ENCODE data around the gene PCSK6.
"Not testable (repeated sequence)": the region's sequence is repeated elsewhere in the genome, so short reads cannot be mapped to it uniquely, and the experiment has no call there.

PCSK6 gene

GRCh38 chr15:101376615-101377395, 112.7 kb downstream of the PCSK6 start:
- no peak for TF ChIP-seq CTCF (IDR thresholded peaks at IDR 0.05; ENCODE audit: low read depth, low read length)
- DNase-seq (ENCODE audit: low read depth in 2 of 2), result no peak
- no peak overlapping the region for H3K4me3 ChIP-seq (replicated peaks in 1 of 2; ENCODE audit: low read depth in 2 of 2, low read length in 2 of 2)

- DNase-seq (ENCODE audit: low read depth in 2 of 2); H3K4me3 ChIP-seq (replicated peaks in 1 of 2; ENCODE audit: low read depth in 2 of 2, low read length in 2 of 2): not testable (repeated sequence)
Measured at GRCh38 chr15:101375006-101375405, 114.5 kb downstream of the PCSK6 start.

- no peak for TF ChIP-seq CTCF (IDR thresholded peaks at IDR 0.05; ENCODE audit: low read depth, low read length)
- DNase-seq (ENCODE audit: low read depth in 2 of 2), result no peak
Measured at GRCh38 chr15:101374326-101374725, 115.2 kb downstream of the PCSK6 start.

GRCh38 chr15:101373577-101373976, 115.9 kb downstream of the PCSK6 start:
- TF ChIP-seq CTCF (IDR thresholded peaks at IDR 0.05; ENCODE audit: low read depth, low read length), result no peak
- DNase-seq (ENCODE audit: low read depth in 2 of 2), result no peak
- H3K4me3 ChIP-seq (replicated peaks in 1 of 2; ENCODE audit: low read depth in 2 of 2, low read length in 2 of 2), result no peak overlapping the region

More at GRCh38 chr15:101374326-101374725, 115.2 kb downstream of the PCSK6 start:
- H3K4me3 ChIP-seq (replicated peaks in 1 of 2; ENCODE audit: low read depth in 2 of 2, low read length in 2 of 2), result no peak overlapping the region

GRCh38 chr15:101372960-101373525, 116.5 kb downstream of the PCSK6 start:
- H3K4me3 ChIP-seq (replicated peaks in 1 of 2; ENCODE audit: low read depth in 2 of 2, low read length in 2 of 2), result no peak overlapping the region
- DNase-seq (ENCODE audit: low read depth in 2 of 2), result no peak
- no peak for TF ChIP-seq CTCF (IDR thresholded peaks at IDR 0.05; ENCODE audit: low read depth, low read length)

- H3K4me3 ChIP-seq (replicated peaks in 1 of 2; ENCODE audit: low read depth in 2 of 2, low read length in 2 of 2), result no peak overlapping the region
- no peak for TF ChIP-seq CTCF (IDR thresholded peaks at IDR 0.05; ENCODE audit: low read depth, low read length)
- peak; percentile 30 to 73 for DNase-seq (ENCODE audit: low read depth in 2 of 2)
Measured at GRCh38 chr15:101372149-101372577, 117.3 kb downstream of the PCSK6 start.

- no peak for DNase-seq (ENCODE audit: low read depth in 2 of 2)
- no peak for TF ChIP-seq CTCF (IDR thresholded peaks at IDR 0.05; ENCODE audit: low read depth, low read length)
- no peak overlapping the region for H3K4me3 ChIP-seq (replicated peaks in 1 of 2; ENCODE audit: low read depth in 2 of 2, low read length in 2 of 2)
Measured at GRCh38 chr15:101371519-101371918, 118.0 kb downstream of the PCSK6 start.

Data from cardiac fibroblast (primary cell).